ENCODE data around the gene ARID1B. TPM values are rescaled to one million over a fixed set of nuclear protein-coding genes. Genes with fewer than 3 reads are reported as not detected.

ARID1B gene
- total RNA-seq, 1 donor from 2014 or later = 248 TPM

GRCh38 chr6:157218371-157219198, 441.4 kb downstream of the ARID1B start:
- peaks cover 4% of the 10 kb centered on the region for H3K36me3 Mint-ChIP-seq (ENCODE audit: low read depth)
- ChIA-PET POLR2A (no interaction called here), CTCF (no interaction called here)
- no peak for ATAC-seq (ENCODE audit: low read depth)
- peaks cover 30% of the 10 kb centered on the region for H3K4me1 Mint-ChIP-seq
- no peak overlapping the region for H3K27ac Mint-ChIP-seq
- H3K27me3 Mint-ChIP-seq = no peaks in the 10 kb centered on the region
- intact Hi-C loops (cut with micrococcal nuclease) = no loop called here
- no peak overlapping the region for H3K4me3 Mint-ChIP-seq
- no peak for DNase-seq
- no peaks in the 10 kb centered on the region for H3K9me3 Mint-ChIP-seq
- TF ChIP-seq, protein P1, sequence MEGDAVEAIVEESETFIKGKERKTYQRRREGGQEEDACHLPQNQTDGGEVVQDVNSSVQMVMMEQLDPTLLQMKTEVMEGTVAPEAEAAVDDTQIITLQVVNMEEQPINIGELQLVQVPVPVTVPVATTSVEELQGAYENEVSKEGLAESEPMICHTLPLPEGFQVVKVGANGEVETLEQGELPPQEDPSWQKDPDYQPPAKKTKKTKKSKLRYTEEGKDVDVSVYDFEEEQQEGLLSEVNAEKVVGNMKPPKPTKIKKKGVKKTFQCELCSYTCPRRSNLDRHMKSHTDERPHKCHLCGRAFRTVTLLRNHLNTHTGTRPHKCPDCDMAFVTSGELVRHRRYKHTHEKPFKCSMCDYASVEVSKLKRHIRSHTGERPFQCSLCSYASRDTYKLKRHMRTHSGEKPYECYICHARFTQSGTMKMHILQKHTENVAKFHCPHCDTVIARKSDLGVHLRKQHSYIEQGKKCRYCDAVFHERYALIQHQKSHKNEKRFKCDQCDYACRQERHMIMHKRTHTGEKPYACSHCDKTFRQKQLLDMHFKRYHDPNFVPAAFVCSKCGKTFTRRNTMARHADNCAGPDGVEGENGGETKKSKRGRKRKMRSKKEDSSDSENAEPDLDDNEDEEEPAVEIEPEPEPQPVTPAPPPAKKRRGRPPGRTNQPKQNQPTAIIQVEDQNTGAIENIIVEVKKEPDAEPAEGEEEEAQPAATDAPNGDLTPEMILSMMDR (IDR thresholded peaks at IDR 0.05) = no peak

- H3K9me3 Mint-ChIP-seq = no peaks in the 10 kb centered on the region
- H3K4me3 Mint-ChIP-seq = no peak overlapping the region
- TF ChIP-seq, protein P1 (IDR thresholded peaks at IDR 0.05) = no peak
- DNase-seq = no peak
- H3K27ac Mint-ChIP-seq = no peak overlapping the region
- POLR2A ChIA-PET = interaction anchor here (1.9 kb wide), 1 partner anchor 54 kb away, joined by 4 read pairs; no protein-coding TSS in a partner anchor
- intact Hi-C loops (cut with micrococcal nuclease) = loop anchor here (5.0 kb wide), 2 partner anchors 442 to 448 kb away; partner anchors contain the start of gene ARID1B
- ATAC-seq (ENCODE audit: low read depth) = no peak
- H3K27me3 Mint-ChIP-seq = no peaks in the 10 kb centered on the region
- no peaks in the 10 kb centered on the region for H3K36me3 Mint-ChIP-seq (ENCODE audit: low read depth)
- H3K4me1 Mint-ChIP-seq = peaks cover 40% of the 10 kb centered on the region
- CTCF ChIA-PET = no interaction called here
Measured at GRCh38 chr6:157219201-157220200, 442.3 kb downstream of the ARID1B start.

DNA sequence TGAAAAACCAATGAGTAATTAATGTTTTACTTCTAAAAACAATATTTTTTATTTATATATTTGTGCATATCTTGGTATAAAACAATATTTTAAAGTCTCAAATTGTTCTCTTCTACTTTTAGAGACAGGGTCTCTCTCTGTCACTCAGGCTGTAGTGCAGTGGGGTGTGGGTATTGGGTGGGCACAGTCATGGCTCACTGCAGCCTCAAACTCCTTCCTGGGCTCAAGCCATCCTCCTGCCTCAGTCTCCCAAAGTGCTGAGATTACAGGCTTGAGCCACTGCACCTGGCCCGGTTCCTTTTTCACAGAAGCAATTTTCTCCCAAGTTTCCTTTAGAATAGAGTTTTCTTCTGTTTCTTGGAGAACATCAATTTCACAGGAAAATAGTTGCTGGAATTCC, 443.3 kb downstream of the ARID1B start:
- TF ChIP-seq, protein P1 (IDR thresholded peaks at IDR 0.05) = no peak
- CTCF ChIA-PET = no interaction called here
- intact Hi-C loops (cut with micrococcal nuclease) = loop anchor here (5.0 kb wide), 2 partner anchors 443 to 447 kb away; partner anchors contain the start of gene ARID1B
- Mint-ChIP-seq H3K36me3 (ENCODE audit: low read depth) (no peaks in the 10 kb centered on the region), H3K27me3 (no peaks in the 10 kb centered on the region), H3K4me1 (peaks cover 42% of the 10 kb centered on the region), H3K27ac (no peak overlapping the region), H3K4me3 (peak overlapping the region; percentile 77), H3K9me3 (no peaks in the 10 kb centered on the region)
- POLR2A ChIA-PET = interaction anchor here (0.6 to 1.9 kb wide), 2 partner anchors 15 to 53 kb away, joined by 3 to 4 read pairs; no protein-coding TSS in a partner anchor
- DNase-seq = no peak
- ATAC-seq (ENCODE audit: low read depth) = no peak

- ChIA-PET CTCF (no interaction called here), POLR2A (interaction anchor here (0.6 to 1.9 kb wide), 2 partner anchors 15 to 53 kb away, joined by 3 to 4 read pairs; no protein-coding TSS in a partner anchor)
- intact Hi-C loops (cut with micrococcal nuclease) = loop anchor here (1.0 to 5.0 kb wide), 3 partner anchors 53 to 446 kb away; partner anchors contain the start of gene ARID1B
- Mint-ChIP-seq H3K36me3 (ENCODE audit: low read depth) (no peaks in the 10 kb centered on the region), H3K4me3 (peak overlapping the region; percentile 77), H3K9me3 (no peaks in the 10 kb centered on the region), H3K27me3 (no peaks in the 10 kb centered on the region), H3K4me1 (peaks cover 44% of the 10 kb centered on the region), H3K27ac (peak overlapping the region; percentile 15)
- DNase-seq (peak; percentile 75), ATAC-seq (ENCODE audit: low read depth) (peak; percentile 61)
- TF ChIP-seq, protein P1 (IDR thresholded peaks at IDR 0.05) = no peak
Measured at GRCh38 chr6:157221049-157221816, 444.1 kb downstream of the ARID1B start.
